Measurements from ENCODE around the gene GADD45G.

The GADD45G gene

GRCh38 chr9:89655056-89655989 lies 50.5 kb downstream of the GADD45G start:
- no peak for DNase-seq

All from hippocampal formation (tissue), 2 donors.